Activated gamma-delta T cell treated with Interleukin-2 at 50 U/mL for 16 hours (primary cell): ENCODE measurements around the gene KIAA1210.

Source experiments
- DNase-seq: peaks from one replicate; pipeline ENCODE4 v3.0.0-alpha.2; 2020

The KIAA1210 gene

GRCh38 chrX:119090627-119091026 is 37.0 kb downstream of the KIAA1210 start:
- no peak for DNase-seq

GRCh38 chrX:119089619-119090018 is 38.0 kb downstream of the KIAA1210 start:
- DNase-seq = no peak

- no peak for DNase-seq
Observed at GRCh38 chrX:119087121-119087520, 40.5 kb downstream of the KIAA1210 start.

- DNase-seq = no peak
Observed at GRCh38 chrX:119084766-119085165, 42.8 kb downstream of the KIAA1210 start.

GRCh38 chrX:119082278-119082677 is 45.3 kb downstream of the KIAA1210 start:
- no peak for DNase-seq

GRCh38 chrX:119075270-119076025 is 52.2 kb downstream of the KIAA1210 start:
- no peak for DNase-seq

GRCh38 chrX:119073911-119074310 is 53.7 kb downstream of the KIAA1210 start:
- DNase-seq = no peak

- DNase-seq = no peak
Observed at GRCh38 chrX:119073200-119073905, 54.3 kb downstream of the KIAA1210 start.

GRCh38 chrX:119072744-119073143 is 54.9 kb downstream of the KIAA1210 start, which contains the start of gene CT47C1:
CT47C1 (plus strand) TSS chrX:119072993; CDS start chrX:119073226, 233 bp downstream.
- DNase-seq = no peak

GRCh38 chrX:119071381-119071780 is 56.2 kb downstream of the KIAA1210 start:
- DNase-seq = no peak

GRCh38 chrX:119069762-119070161 is 57.9 kb downstream of the KIAA1210 start:
- no peak for DNase-seq

- DNase-seq = no peak
Observed at GRCh38 chrX:119069128-119069527, 58.5 kb downstream of the KIAA1210 start.

GRCh38 chrX:119067023-119067739 is 60.4 kb downstream of the KIAA1210 start:
- DNase-seq = no peak

GRCh38 chrX:119063428-119063827 is 64.2 kb downstream of the KIAA1210 start:
- DNase-seq = no peak

- no peak for DNase-seq
Observed at GRCh38 chrX:119062750-119063374, 64.8 kb downstream of the KIAA1210 start.

- no peak for DNase-seq
Observed at GRCh38 chrX:119055687-119056086, 71.9 kb downstream of the KIAA1210 start.

GRCh38 chrX:119045884-119046283 is 81.7 kb downstream of the KIAA1210 start:
- no peak for DNase-seq

GRCh38 chrX:119042996-119043395 is 84.6 kb downstream of the KIAA1210 start:
- no peak for DNase-seq

GRCh38 chrX:119042040-119042439 is 85.6 kb downstream of the KIAA1210 start:
- no peak for DNase-seq

GRCh38 chrX:119041175-119041574 is 86.4 kb downstream of the KIAA1210 start:
- no peak for DNase-seq

GRCh38 chrX:119040432-119040831 is 87.2 kb downstream of the KIAA1210 start:
- no peak for DNase-seq

GRCh38 chrX:119036107-119037029 is 91.2 kb downstream of the KIAA1210 start:
- no peak for DNase-seq
